Cardiac muscle cell (in vitro differentiated cells and primary cell): ENCODE measurements around the gene FOSL2. TPM values are rescaled to one million over a fixed set of nuclear protein-coding genes. Genes with fewer than 3 reads are reported as not detected.

Source experiments
- DNase-seq, 2 donors: peaks; one replicate each; pipeline versions ENCODE4 v3.0.0 to v3.0.0-alpha.2; 2010 to 2017; ENCODE audit warnings: low read depth in 1 of 2, low spot score in 1 of 2
- H3K27ac ChIP-seq: fragments of 200-600 bp; sonication (generic); 2 replicates; pipeline ENCODE4 v1.5.1; 2016
- H3K27me3 ChIP-seq: fragments of 200-600 bp; sonication (generic); 2 replicates; pipeline ENCODE4 v1.6.0; 2016; ENCODE audit warnings: control low read depth
- H3K36me3 ChIP-seq: fragments of 200-600 bp; sonication (generic); 2 replicates; pipeline ENCODE4 v1.5.1; 2016; ENCODE audit warnings: control low read depth
- H3K4me1 ChIP-seq: fragments of 200-600 bp; sonication (generic); 2 replicates; pipeline ENCODE4 v1.8.1; 2017; ENCODE audit warnings: low read depth, mild to moderate bottlenecking, mixed run types
- H3K4me3 ChIP-seq: fragments of 200-600 bp; sonication (generic); 2 replicates; pipeline ENCODE4 v1.5.1; 2016; ENCODE audit warnings: mild to moderate bottlenecking
- H3K9me3 ChIP-seq: fragments of 200-600 bp; sonication (generic); 2 replicates; pipeline ENCODE4 v1.5.1; 2017; ENCODE audit warnings: low read depth, mild to moderate bottlenecking, control low read depth
- CTCF ChIP-seq: IDR thresholded peaks from 2 replicates; pipeline ENCODE4 v1.5.1; 2012; ENCODE audit warnings: low read depth, mild to moderate bottlenecking, low read length
- polyA plus RNA-seq: library from polyadenylated mRNA; unstranded; fragments of >200 nt; fragmentation: Nextera tagmentation; extraction: Ambion mirVana; gene quantifications from 2 replicates; pipeline ENCODE4 v1.2.1, GENCODE V29; 2016
- total RNA-seq: library from RNA; depleted of rRNA; stranded (reverse); fragments of >200 nt; gene quantifications from 2 replicates; pipeline ENCODE4 v1.2.3, GENCODE V29; 2016

Gene FOSL2
- total and polyA plus RNA-seq, 2 experiments from 2014 or later, result 2.0 to 3.5 TPM

DNA sequence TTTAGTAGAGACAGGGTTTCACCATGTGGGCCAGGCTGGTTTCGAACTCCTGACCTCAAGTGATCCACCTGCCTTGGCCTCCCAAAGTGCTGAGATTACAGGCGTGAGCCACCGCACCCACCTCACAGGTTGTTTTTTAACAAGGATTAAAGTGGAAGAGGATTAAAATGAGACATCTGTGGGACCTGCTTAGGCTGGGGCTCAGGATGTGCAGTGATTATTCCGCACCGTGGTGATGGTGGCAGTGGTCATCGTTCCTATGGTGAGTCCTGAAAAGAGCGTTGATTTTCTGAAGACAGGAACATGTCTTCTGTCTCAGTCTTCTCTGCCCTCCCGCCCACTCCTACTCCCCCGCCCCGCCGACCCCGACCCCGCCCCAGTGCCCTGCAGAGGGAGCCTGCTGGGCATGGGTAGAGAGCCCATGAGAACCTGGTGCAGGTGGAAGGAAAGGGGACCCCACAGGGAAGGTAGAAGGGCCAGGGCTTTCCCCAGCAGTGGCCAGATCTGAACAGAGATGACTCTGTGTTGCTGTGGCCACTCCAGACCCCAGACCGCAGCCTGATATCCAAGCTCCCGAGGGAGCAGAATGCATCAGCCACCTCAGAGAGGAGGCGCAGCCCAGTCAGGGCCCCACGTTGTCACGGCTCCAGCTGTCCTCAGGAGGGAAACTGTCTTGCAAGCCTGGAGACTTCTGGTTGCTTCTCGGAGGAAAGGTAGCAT, 34.5 kb upstream of the FOSL2 start:
- H3K27ac ChIP-seq, result no peak overlapping the region
- H3K36me3 ChIP-seq, result no peaks in the 10 kb centered on the region
- no peaks in the 10 kb centered on the region for H3K9me3 ChIP-seq
- no peaks in the 10 kb centered on the region for H3K27me3 ChIP-seq
- H3K4me1 ChIP-seq, result peaks cover 30% of the 10 kb centered on the region
- peak in 1 of 2 donors; percentile 25 for DNase-seq
- H3K4me3 ChIP-seq, result no peak overlapping the region
- no peak for TF ChIP-seq CTCF

DNA sequence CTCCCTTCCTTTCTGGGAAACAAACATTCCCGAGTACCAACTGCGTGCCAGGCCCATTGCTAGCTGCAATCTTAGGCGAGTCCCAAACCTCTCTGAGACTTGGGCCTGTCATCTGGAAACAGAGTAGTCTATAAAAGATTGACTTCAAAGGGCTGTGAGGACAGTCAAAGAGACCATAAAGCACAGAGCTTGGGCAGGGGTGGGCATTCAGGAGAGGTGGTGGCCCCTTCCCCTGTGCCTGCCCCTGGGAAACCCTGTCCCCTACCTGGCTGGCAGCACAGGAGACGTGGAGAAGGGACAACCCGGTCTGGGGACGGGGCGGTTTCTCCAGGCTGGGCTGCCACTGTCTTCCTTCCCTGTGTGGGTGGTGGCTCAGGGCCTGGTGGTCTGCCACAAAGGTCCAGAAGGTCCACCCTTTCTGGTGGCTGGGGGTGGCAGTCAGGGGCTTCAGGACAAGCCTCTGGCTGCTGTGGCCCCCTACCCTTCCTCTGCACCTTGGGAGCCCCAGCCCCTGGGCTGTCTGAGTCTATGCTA, 33.9 kb upstream of the FOSL2 start:
- no peak for TF ChIP-seq CTCF
- H3K4me1 ChIP-seq, result peaks cover 31% of the 10 kb centered on the region
- DNase-seq, result no peak

DNA sequence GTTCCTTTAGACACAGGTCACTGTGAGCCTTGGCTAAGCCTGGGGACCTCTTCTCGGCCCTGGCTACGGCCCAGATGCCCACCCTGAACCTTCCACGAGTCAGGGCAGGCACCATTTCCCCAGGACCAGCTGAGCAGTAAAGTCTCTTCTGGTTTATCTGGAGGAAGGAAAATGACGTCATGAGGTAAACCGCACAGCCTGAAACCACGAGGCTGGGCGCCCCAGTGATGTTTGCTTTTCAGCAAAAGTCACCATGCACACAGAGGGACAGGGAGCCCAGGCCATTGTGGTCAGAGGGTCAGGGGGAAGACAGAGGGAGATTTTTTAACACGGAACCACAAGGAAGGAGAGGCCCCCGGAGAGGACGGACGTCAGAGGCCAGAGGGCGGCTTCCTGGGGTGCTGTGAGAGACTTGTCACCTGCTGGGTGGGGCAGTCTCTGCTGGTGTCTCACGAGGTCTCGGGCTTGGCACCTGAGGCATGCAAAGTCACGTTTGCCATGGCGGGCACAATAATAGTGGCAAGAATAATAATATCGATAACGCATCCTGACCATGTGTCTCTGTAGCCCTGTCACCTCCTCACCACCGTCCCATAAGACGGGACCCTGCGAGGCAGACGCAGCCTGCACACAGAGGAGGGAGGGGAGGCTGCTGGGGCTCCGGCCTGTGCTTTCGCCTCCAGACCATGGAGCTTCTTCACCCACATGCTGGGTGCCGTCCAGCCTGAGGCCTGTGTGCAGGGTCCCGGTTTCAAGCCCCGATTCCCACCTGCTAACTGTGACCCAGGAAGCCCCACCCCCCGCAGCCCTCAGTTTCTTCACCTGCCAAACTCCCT, 33.2 kb upstream of the FOSL2 start:
- H3K27ac ChIP-seq, result no peak overlapping the region
- peak in 1 of 2 donors; percentile 88 for DNase-seq
- no peak for TF ChIP-seq CTCF

More for the DNA sequence above, 33.9 kb upstream of the FOSL2 start:
- no peaks in the 10 kb centered on the region for H3K9me3 ChIP-seq
- no peaks in the 10 kb centered on the region for H3K36me3 ChIP-seq
- no peak overlapping the region for H3K27ac ChIP-seq
- H3K4me3 ChIP-seq, result no peak overlapping the region
- H3K27me3 ChIP-seq, result no peaks in the 10 kb centered on the region

GRCh38 chr2:28360058-28360717, 32.5 kb upstream of the FOSL2 start:
- peaks cover 26% of the 10 kb centered on the region for H3K4me1 ChIP-seq
- no peaks in the 10 kb centered on the region for H3K27me3 ChIP-seq
- H3K9me3 ChIP-seq, result no peaks in the 10 kb centered on the region

More for the DNA sequence above, 33.2 kb upstream of the FOSL2 start:
- H3K4me3 ChIP-seq, result no peak overlapping the region
- no peaks in the 10 kb centered on the region for H3K27me3 ChIP-seq
- no peaks in the 10 kb centered on the region for H3K9me3 ChIP-seq
- H3K4me1 ChIP-seq, result peaks cover 31% of the 10 kb centered on the region
- no peaks in the 10 kb centered on the region for H3K36me3 ChIP-seq

More at GRCh38 chr2:28360058-28360717, 32.5 kb upstream of the FOSL2 start:
- peak in 1 of 2 donors; percentile 32 for DNase-seq
- H3K27ac ChIP-seq, result no peak overlapping the region
- H3K4me3 ChIP-seq, result no peak overlapping the region
- no peaks in the 10 kb centered on the region for H3K36me3 ChIP-seq
- no peak for TF ChIP-seq CTCF
